ENCODE measurements around the gene ADPGK. TPM values are rescaled to one million over a fixed set of nuclear protein-coding genes. Genes with fewer than 3 reads are reported as not detected.

Gene ADPGK
- total RNA-seq, 1 experiment from 2014 or later, result 54.8 TPM

DNA sequence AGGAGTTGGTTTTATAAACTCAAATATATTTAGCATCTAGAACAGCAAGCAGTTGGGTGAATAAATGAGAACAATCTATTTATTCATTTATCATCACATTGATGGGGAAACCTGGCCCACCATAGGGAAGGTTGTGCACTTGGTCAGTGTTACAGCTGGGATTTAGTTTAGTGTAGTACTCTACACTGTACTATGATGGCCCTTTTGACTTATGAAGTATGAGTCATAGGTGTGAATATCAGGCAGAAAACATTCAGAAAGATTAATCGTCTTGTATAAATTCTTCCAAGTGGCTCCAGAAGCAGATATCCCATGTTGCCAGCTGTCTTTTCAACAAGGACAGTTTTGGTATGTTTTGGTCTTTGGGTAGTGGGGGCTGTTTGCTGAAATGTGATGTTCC is 59.5 kb downstream of the ADPGK start:
- H3K79me1 ChIP-seq (ENCODE audit: insufficient read depth, low read depth, low read length, poor library complexity, severe bottlenecking), result no peaks in the 10 kb centered on the region
- no peak overlapping the region for H4K5ac ChIP-seq (ENCODE audit: insufficient read length, low read depth, low read length)
- H2BK120ac ChIP-seq (ENCODE audit: low read depth, low read length, poor library complexity, severe bottlenecking), result no peak overlapping the region
- no peaks in the 10 kb centered on the region for H3K9me3 ChIP-seq (ENCODE audit: control insufficient read depth, low read depth, low read length)
- H2AFZ ChIP-seq (ENCODE audit: low read length), result no peak overlapping the region
- no peak overlapping the region for H3K18ac ChIP-seq (ENCODE audit: insufficient read length, low read depth, low read length)
- no peaks in the 10 kb centered on the region for H3K23me2 ChIP-seq (ENCODE audit: insufficient read length, low read depth, low read length, poor library complexity, severe bottlenecking)
- no peak overlapping the region for H4K91ac ChIP-seq (ENCODE audit: insufficient read length, low read depth, low read length)
- no peaks in the 10 kb centered on the region for H3K27me3 Mint-ChIP-seq (ENCODE audit: low read depth)
- H3K23ac ChIP-seq (ENCODE audit: insufficient read length, low read depth, low read length), result no peak overlapping the region
- TF ChIP-seq CTCF (conservative IDR thresholded peaks at IDR 0.05), result no peak
- no peaks in the 10 kb centered on the region for H3K79me2 ChIP-seq (ENCODE audit: insufficient read depth, low read length)
- H3K27ac ChIP-seq (ENCODE audit: insufficient read length, low read depth, low read length), result no peak overlapping the region
- no peak overlapping the region for H2BK5ac ChIP-seq (ENCODE audit: insufficient read length, low read length)
- no peak overlapping the region for H3K4ac ChIP-seq (ENCODE audit: low read depth, low read length)
- H3T11ph ChIP-seq (ENCODE audit: low read length), result no peak overlapping the region
- WGBS (ENCODE audit: extremely low coverage, insufficient read length, low lambda C conversion rate), result no CpG with 5 or more reads among the region's 1 CpG
- H3K4me3 Mint-ChIP-seq, result no peak overlapping the region
- H3K4me1 ChIP-seq (ENCODE audit: insufficient read depth, low read length), result peaks cover 2% of the 10 kb centered on the region; the same call in 1 of the 2 replicates
- no peak overlapping the region for H3K14ac ChIP-seq (ENCODE audit: insufficient read depth, low read length)
- no peaks in the 10 kb centered on the region for H3K27me3 ChIP-seq (ENCODE audit: insufficient read depth, low read length)
- H4K20me1 ChIP-seq (ENCODE audit: control insufficient read depth, insufficient read depth, insufficient read length), result no peaks in the 10 kb centered on the region
- no peak overlapping the region for H2AK5ac ChIP-seq (ENCODE audit: insufficient read length, low read length)
- peaks cover 5 to 11% (median 8%) of the 10 kb centered on the region in 3 experiments; a peak in 5 of 7 replicates for H3K36me3 Mint-ChIP-seq (ENCODE audit: insufficient read depth in 1 of 3, low read depth in 3 of 3)
- H3K4me1 Mint-ChIP-seq, result peaks cover 7 to 8% of the 10 kb centered on the region in 2 experiments
- H2BK20ac ChIP-seq (ENCODE audit: low read depth, low read length, poor library complexity, severe bottlenecking), result no peak overlapping the region
- H3K27ac Mint-ChIP-seq, result no peak overlapping the region
- DNase-seq, result no peak
- no peak overlapping the region for H2BK15ac ChIP-seq (ENCODE audit: low read depth, low read length)
- H3K9ac ChIP-seq (ENCODE audit: extremely low read depth, insufficient read length, low read length), result no peak overlapping the region
- H3K56ac ChIP-seq (ENCODE audit: insufficient read length, low read depth, low read length), result no peak overlapping the region
- no peak overlapping the region for H2BK12ac ChIP-seq (ENCODE audit: insufficient read length, low read depth, low read length)
- no peak overlapping the region for H3K4me2 ChIP-seq (ENCODE audit: insufficient read depth, insufficient read length, low read length)
- no peak overlapping the region for H4K8ac ChIP-seq (replicated peaks; ENCODE audit: insufficient read length, low read depth, low read length)
- H3K9me3 Mint-ChIP-seq, result no peaks in the 10 kb centered on the region
